GM12892 (cell line): ENCODE data around the gene NKAIN2.

Experiments used
- DNase-seq: peaks from one replicate; pipeline ENCODE4 v3.0.0; 2011; ENCODE audit not compliant: insufficient read length
- FAIRE-seq: peaks from 2 replicates; lab custom pipeline; 2011; peaks lifted over from hg19 to GRCh38; lab: Jason Lieb, UNC
- POLR2A ChIP-seq: IDR thresholded peaks from 2 replicates; pipeline ENCODE4 v1.6.1; 2011; ENCODE audit warnings: low read depth, low read length, control low read depth
- POLR2AphosphoS5 ChIP-seq: IDR thresholded peaks from 2 replicates; pipeline ENCODE4 v1.6.1; 2011; ENCODE audit warnings: low read depth, low read length, control low read depth
- TAF1 ChIP-seq: IDR thresholded peaks from 2 replicates; pipeline ENCODE4 v1.6.1; 2011; ENCODE audit warnings: low read depth, mild to moderate bottlenecking, control low read depth, low read length, borderline replicate concordance

The NKAIN2 gene

DNA sequence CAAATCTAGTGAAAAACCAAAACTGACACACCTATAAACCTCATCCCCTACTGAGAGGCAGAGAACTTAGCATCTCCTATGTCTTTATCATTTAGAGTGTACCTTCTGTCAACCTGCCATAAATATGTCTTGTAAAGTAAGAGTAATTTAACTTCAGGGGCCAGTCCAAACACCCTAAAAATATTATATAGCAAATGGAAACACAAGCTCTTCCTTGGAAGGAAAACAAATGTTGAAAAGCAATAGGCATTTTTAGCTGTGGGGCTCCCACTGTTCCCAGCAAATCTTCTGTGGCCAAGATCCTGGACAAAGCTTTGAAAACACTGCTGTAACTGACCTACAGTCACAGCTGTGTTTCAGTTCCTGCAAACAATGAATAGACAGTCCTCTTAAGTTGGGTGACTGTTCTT, 1018.5 kb downstream of the NKAIN2 start:
- FAIRE-seq, result no peak
- TF ChIP-seq POLR2A, result no peak
- no peak for TF ChIP-seq TAF1
- no peak for TF ChIP-seq POLR2AphosphoS5

DNA sequence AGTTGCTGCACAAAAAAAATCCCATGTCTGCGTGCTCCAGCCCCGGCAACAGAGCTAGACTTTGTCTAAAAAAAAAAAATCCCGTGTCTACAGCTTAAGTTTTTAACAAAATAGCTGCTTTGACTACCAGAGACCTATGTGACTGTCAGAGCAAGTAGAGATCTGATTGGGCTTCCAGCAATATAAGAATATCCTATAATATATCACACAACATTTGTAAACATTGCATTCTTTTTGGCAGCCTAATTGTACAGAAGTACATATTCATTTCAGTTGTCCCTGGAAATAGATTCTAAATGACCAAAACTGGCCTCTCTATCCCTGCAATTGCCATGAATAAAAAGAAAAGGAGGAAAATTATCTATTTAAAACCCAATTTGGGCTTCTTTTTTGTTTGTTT, 1019.1 kb downstream of the NKAIN2 start:
- FAIRE-seq (no peak), DNase-seq (no peak)
- no peak for TF ChIP-seq POLR2A

More for the DNA sequence above, 1018.5 kb downstream of the NKAIN2 start:
- no peak for DNase-seq

DNA sequence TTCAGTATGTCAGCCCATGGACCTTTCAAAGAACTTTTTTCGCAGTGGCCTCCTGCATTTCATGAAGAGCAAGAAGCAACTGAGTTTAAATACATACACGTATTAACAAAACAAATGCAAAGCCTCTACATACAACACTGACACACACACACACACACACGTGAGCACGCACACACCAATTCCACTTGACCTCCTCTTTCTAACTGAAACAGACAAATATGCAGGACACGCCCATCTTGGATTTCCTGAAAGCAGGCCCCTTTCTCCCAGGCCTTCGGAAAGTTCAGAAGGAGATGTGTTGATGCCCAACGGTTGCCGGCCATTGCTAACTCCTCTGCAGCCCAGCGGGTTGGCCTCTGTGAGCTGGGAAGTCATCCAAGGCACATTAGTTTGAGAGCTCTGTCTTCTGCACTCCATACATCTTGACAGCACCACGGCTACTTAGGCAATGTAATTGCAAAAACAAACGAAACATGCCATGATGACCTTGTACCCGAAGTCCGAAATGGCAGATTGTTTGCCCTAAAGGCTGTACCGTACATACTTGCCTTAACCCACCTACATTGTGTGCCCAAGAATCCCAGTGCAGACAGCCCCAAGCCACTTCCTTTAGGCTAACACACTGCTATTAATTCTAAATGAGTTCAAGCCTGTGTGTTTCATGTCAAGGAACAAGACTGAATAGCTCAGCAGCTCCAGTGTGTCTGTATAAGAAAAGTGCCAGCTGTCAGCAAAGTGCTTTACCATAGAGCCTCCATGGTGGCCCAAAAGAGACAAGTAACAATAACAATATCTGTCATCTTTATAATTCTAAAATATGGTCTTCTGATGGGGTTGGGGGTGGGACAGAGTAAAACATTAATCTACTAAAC, 1019.8 kb downstream of the NKAIN2 start:
- FAIRE-seq (no peak), DNase-seq (no peak)
- TF ChIP-seq POLR2AphosphoS5, result no peak
- TF ChIP-seq POLR2A, result no peak
- TF ChIP-seq TAF1, result no peak

DNA sequence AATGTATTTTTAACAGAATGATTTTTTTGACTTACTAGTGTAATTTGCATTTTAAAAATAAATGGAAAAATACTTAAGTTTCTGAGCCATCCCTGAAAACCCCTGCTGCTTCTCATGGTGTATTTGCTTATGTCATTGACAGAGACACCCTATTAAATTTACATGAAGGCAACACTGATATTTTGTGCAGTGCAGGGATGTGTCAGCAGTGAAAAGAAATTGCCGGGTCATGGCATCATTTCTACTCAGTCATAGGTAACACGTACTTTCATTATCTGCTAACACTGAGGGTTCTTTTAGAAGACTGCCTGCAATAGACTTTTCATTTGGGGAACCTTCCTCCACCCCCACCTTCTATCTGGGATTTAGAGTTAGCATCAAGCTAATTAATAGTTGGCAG, 1021.9 kb downstream of the NKAIN2 start:
- TF ChIP-seq POLR2A (no peak), POLR2AphosphoS5 (no peak), TAF1 (no peak)
- FAIRE-seq (no peak), DNase-seq (no peak)

DNA sequence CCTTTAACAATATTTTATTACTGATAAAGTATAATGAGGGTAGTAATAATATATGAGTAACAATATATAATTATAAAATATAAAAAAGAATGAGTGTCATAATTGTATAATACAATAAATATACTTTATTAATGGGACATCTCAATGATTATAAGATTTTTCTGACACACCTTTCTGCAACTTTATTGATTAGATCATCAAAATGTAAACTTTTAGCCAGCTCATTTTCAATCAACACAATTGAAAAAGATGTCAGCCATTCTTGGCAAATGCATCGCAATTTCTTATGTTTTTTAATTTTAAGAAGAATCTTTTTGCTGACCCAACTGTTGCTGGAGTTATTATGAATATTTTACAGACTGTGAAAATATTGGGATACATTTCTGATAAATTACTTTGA, 1026.2 kb downstream of the NKAIN2 start:
- no peak for DNase-seq
- no peak for TF ChIP-seq POLR2A
- TF ChIP-seq TAF1, result no peak
- TF ChIP-seq POLR2AphosphoS5, result no peak
- FAIRE-seq, result no peak

DNA sequence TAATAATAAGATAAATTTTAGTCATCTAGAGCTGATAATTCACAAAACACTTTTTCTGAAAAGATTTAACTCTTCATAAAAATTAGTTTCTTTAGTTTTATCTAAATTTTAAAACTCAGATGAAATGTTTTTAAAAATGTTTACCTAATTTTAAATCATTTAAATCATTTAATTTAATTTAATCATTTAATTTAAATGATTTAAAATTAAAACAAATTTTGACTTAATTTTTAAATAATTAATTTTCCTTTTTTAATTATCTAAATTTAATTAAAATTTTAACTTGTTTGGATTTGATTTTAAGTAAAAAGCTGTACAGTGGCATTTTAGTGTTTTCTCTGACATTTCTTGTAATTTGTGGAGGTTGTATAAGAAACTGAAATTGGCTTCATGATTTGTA, 1026.8 kb downstream of the NKAIN2 start:
- FAIRE-seq, result no peak
- TF ChIP-seq TAF1 (no peak), POLR2AphosphoS5 (no peak), POLR2A (no peak)
- no peak for DNase-seq

DNA sequence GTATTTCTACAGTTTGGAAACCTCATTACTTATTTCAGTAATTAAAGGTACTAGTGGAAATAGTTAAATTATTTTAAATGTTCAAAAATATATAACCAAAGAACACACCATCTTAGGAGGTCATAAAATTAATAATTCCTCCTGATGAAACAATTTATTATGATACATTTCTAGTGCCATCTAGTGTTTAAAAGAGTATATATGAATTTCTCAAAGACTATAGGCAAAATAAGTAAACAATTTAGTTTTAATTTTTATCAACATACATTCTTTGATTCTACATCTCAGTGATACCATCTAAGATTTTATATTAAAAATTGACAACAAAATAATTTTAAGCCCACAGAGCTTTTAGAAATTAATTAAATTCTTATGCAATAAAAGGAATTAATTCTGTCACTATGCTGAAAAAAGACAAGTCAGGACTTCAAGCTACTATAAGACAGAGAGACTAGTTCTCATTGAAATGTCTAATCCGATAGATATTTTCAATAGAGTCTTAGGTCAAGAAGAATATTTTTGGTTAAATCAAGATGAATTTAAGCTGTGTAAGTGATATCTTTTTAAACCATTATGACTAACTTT, 1050.8 kb downstream of the NKAIN2 start:
- TF ChIP-seq POLR2A, result no peak
- no peak for TF ChIP-seq TAF1
- no peak for FAIRE-seq
- no peak for DNase-seq

DNA sequence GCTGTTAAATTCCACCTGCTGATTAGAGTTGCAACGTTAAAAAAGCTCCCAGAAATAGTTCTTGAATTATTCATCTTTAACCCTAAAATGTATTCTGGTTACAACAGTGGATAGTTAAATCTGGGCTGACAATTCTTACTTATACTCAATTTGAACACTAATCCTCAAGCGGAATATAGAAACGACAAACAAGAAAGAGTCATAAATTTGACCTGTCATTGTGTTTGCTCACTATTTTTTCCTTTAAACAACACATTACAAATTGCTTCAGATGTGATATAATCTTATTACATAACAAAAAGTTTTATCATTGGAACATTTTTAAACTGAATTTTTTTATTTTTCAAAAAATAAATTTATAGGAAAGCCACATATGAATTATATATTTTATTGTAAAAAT, 1054.1 kb downstream of the NKAIN2 start:
- FAIRE-seq (no peak), DNase-seq (no peak)
- TF ChIP-seq POLR2AphosphoS5 (no peak), POLR2A (no peak), TAF1 (no peak)

DNA sequence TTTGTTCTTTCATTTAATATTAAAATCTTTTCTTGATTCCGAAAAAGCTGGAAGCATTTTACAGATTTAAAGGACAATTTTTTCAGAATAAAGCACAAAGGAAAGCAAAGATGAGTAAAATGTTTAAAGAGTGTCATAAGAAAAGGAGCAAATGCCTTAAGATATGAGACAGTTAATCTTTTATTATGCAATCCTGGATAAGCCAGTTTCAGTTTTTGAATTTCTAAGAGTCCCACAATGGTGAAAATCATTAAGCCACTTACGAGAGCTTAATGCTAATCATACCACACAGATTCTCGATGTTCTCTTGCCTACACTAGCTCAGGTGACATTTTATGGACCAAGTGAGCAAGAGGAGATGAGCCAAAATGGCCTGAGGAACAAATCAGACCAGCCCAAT, 1054.9 kb downstream of the NKAIN2 start:
- no peak for TF ChIP-seq POLR2A
- TF ChIP-seq TAF1, result no peak
- TF ChIP-seq POLR2AphosphoS5, result no peak
- no peak for FAIRE-seq
- no peak for DNase-seq

DNA sequence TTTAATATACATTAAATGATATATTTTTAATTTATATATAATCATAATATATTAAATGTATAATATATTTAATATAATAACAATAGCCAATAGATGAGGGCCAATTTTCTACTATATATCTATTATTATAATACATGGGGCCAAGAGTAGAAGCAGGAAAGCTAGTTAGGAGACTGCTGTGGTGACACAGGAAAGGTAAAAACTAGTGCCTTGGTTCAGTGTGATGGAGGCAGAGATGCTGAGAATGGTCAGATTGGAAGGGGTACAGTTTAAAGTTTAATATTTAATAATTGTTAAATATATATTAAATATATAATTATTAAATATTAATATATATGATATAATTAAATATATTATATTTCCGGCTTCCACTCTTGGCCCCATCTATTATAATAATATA, 1055.7 kb downstream of the NKAIN2 start:
- FAIRE-seq (no peak), DNase-seq (no peak)
- no peak for TF ChIP-seq POLR2AphosphoS5
- no peak for TF ChIP-seq TAF1
- TF ChIP-seq POLR2A, result no peak

DNA sequence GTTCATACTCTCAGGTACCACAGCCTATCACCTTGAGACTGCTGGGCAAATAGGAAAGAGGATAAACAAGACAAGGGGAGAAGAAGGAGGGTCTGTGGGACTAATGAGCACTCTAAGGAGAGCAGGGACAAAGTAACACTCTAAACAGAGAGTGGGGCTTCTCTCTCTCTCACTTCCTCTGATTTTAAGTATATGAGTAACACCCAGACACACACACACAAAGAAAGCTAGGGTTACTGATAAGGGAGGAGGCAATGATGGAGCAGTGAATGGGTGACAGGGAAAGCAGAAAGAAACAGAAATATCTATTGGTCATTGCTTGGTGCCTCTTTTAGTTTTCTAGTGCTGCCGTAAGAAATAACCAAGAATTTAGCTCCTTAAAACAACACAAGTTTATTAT, 1062.4 kb downstream of the NKAIN2 start:
- no peak for DNase-seq
- FAIRE-seq, result no peak
- TF ChIP-seq TAF1 (no peak), POLR2A (no peak), POLR2AphosphoS5 (no peak)

DNA sequence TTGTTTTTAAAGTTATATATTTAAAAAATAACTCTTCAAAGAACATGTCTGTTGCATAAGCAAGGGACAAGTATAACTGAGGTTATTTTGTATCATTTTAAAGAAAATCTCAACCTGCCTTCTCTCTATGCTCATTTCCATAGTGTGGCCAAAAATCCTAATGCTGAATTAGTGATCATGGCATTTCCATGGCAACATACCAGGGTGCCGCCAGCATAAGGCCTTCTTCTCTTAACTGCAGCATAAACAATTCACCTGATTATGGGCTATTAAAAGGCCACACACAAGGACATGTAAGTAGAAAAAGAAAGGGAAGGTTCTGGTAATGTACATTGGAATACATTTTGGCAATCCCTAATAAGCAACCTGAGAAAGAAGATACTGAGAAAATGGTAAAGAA, 1063.5 kb downstream of the NKAIN2 start:
- TF ChIP-seq POLR2A, result no peak
- TF ChIP-seq TAF1, result no peak
- no peak for TF ChIP-seq POLR2AphosphoS5
- DNase-seq (no peak), FAIRE-seq (no peak)

DNA sequence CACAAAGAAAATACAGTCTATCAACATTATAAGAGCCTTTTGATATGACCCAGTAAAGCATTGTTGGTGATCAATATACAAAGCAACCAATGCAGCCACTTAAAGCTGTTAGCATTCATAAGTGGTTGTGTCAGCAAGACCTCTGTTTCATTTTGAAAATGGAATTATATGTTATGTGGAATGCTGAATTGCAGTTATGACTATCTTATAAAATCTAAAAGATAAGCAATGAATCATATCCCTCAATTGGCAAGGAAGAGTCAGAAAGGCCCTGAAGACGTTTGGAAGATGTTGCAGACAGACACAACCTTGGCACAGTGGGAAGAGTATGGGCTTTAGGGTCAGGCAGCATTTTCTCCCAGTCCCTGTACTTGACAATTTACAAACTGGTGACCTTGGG, 1064.8 kb downstream of the NKAIN2 start:
- no peak for FAIRE-seq
- TF ChIP-seq POLR2AphosphoS5, result no peak
- no peak for TF ChIP-seq TAF1
- TF ChIP-seq POLR2A, result no peak
- no peak for DNase-seq
